GM18520 (cell line): Measurements from ENCODE around the gene DNAJC5.
"Not testable (repeated sequence)": the region's sequence is repeated elsewhere in the genome, so short reads cannot be mapped to it uniquely, and the experiment has no call there.

Source experiments
- ATAC-seq: cut with Tn5 transposase; IDR thresholded peaks from one replicate; pipeline ENCODE4 v1.9.1; 2021; ENCODE audit not compliant: unreplicated experiment

DNAJC5 gene

GRCh38 chr20:63966172-63966943 is 71.4 kb downstream of the DNAJC5 start:
- ATAC-seq = no peak

GRCh38 chr20:63966944-63967322 is 72.0 kb downstream of the DNAJC5 start:
- ATAC-seq = no peak

- no peak for ATAC-seq
Measured at GRCh38 chr20:63967330-63968135, 72.6 kb downstream of the DNAJC5 start.

GRCh38 chr20:63968136-63968927 is 73.4 kb downstream of the DNAJC5 start:
- no peak for ATAC-seq

GRCh38 chr20:63968928-63969760 is 74.2 kb downstream of the DNAJC5 start:
- ATAC-seq = no peak

GRCh38 chr20:63969838-63970713 is 75.2 kb downstream of the DNAJC5 start, which contains the start of gene ZNF512B:
Gene ZNF512B (minus strand): TSS chr20:63969930. CDS start chr20:63967950, 1,980 bp downstream.
- no peak for ATAC-seq

GRCh38 chr20:63970714-63971431 is 75.9 kb downstream of the DNAJC5 start:
- ATAC-seq = no peak

- ATAC-seq = not testable (repeated sequence)
Measured at GRCh38 chr20:63971960-63972311, 77.0 kb downstream of the DNAJC5 start.

GRCh38 chr20:63972312-63973159 is 77.6 kb downstream of the DNAJC5 start:
- ATAC-seq = no peak

- no peak for ATAC-seq
Measured at GRCh38 chr20:63973160-63973479, 78.2 kb downstream of the DNAJC5 start.

- ATAC-seq = peak; percentile 29
Measured at GRCh38 chr20:63973636-63974401, 78.9 kb downstream of the DNAJC5 start.

GRCh38 chr20:63974402-63975200 is 79.7 kb downstream of the DNAJC5 start:
- ATAC-seq = no peak

- not testable (repeated sequence) for ATAC-seq
Measured at GRCh38 chr20:63976511-63976910, 81.6 kb downstream of the DNAJC5 start.

GRCh38 chr20:63976980-63977738 is 82.2 kb downstream of the DNAJC5 start:
- no peak for ATAC-seq

GRCh38 chr20:63977739-63978276 is 82.9 kb downstream of the DNAJC5 start:
- no peak for ATAC-seq
